Tongue (tissue), 2 donors: ENCODE results near the gene AATF. TPM values are rescaled to one million over a fixed set of nuclear protein-coding genes. Genes with fewer than 3 reads are reported as not detected.

Experiments used
- DNase-seq: peaks from one replicate; pipeline ENCODE4 v3.0.0-alpha.2; 2015
- total RNA-seq: library from RNA; depleted of rRNA; stranded (reverse); fragments of >200 nt; gene quantifications from one replicate; pipeline ENCODE4 v1.2.3, GENCODE V29; 2014

Gene AATF
- total RNA-seq, 1 donor from 2014 or later = 15.6 TPM

DNA sequence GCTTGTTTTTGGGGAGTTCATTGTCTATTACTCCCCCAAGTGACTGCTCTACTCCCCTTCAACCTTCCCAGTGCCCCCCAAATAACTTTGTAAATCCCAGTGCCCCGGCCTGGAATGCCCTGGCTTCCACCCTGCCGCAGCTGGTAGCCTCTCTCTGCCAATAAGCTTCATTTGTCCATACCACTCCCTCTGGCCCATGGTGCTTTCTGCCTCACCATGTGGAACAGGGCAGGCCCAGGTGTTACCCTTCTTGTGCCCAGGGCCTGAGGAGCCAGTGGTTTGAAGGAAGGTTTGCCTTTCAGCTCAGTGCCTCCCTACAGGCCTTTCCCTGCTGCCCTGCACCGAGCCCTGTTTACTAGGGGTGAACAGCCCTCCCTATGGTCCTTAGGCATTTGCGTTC lies 134.2 kb downstream of the AATF start:
- no peak for DNase-seq

DNA sequence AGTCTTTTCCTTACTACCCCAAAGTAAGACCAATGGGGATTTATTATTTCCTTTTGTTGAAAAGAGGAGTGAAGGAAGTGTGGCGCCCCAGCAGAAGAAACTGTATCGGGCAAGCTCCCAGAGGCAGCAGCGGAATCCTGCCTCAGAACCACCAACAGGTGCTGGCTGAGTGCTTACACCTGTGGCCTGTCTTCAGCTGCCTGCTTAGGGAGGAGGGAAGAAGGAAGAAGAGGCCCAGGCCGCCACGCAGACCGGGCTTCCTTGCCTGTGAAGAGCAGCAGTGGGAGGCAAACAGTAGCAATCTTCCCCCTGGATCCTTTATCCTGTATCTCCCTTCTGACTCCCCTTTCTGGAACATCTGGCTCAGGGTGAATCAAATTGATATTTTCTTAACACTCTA lies 134.7 kb downstream of the AATF start:
- DNase-seq = peak; percentile 73

DNA sequence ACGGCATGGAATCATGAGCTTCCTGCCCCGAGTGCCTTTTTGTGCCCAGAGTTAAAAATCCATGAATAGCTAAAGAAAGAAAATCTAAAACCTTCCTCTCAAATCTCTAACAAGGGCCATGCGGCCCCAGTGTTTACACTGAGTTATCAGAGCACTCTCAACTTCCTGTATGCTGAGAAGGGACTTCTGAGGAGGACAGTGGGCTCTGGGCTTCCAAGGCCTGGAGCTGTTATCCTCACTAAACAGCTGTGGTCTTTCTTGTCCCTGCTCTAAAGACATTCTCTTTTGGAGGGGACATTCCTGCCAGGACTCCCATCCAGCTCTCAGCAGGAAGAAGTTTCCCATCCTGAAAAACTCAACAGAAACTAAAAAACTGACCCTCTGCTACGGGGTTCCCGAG lies 135.6 kb downstream of the AATF start:
- DNase-seq = no peak

DNA sequence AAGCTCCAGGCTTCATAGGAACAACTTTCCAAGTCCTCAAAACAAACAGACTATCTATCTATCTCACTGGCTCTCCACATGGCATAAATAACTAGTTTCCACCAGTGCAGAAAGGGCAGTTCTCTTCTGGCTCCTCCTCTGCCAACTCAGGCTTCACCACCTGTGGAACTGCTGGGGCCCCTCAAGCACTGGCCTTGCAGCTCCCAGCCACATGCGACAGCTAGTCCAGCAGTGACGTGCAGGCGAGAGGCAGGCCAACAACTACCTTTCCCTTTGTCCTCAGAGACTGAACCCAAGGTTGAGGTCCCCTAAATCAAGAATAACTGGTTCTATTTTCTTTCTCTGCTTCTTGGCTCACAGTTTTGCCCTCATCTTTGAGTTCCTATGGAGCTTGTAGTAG lies 137.6 kb downstream of the AATF start:
- peak; percentile 45 for DNase-seq

DNA sequence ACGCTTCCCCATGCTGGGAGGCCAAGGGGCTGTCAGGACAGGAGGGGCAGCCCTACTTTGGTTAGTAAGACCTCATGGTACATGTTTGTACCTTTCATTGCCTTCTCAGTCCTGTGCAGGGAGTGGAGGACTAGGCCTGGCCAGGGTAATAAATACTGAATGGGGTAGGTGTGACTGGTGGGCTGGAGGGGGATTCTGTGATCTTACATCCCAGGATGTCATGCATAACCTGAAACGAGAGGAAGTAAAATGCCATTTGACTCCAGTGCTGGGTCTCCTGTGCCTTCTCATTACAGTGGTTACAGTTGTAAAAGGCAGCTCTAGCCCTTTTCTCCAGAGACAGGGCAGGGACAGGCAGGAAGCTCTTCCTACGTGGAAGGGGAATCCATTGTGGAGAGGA lies 138.2 kb downstream of the AATF start:
- DNase-seq = no peak

DNA sequence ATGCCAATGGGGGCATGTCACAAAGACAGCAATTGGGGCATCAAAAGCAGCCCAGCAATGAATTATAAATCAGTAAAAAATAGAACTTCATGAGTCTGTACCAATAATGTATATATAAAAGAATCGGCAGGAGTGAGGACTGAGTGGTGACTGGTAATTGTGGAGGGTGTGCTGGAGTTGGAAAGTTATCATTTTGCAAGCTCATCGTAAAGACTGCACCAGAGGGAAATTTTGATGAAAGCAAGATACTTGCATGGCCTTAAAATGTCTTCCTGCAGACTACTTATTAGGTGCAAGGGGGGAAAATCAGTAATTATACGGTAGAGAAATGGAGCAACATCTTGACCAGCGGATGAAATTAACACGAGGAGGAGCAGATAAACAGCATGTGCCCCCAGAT lies 138.9 kb downstream of the AATF start:
- DNase-seq = no peak

DNA sequence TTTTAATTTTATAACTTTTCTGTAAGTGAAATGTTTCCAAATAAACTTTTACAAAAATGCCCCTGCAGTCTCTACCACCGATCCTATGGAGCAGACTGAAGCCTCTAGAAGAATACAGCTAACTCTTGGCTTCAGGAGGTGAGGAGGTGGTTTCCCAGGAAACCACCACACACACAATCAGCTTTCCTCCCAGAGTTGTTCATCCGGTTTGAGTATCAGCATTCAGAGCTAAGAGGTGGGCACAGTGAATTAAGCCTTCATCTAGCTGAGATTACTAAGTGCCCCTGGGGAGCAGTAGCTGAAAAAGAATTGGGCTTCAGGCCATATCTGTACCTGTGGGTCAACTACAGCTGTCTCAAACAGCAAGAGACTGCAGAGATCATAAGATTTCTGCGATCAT lies 139.7 kb downstream of the AATF start:
- DNase-seq = peak; percentile 64

DNA sequence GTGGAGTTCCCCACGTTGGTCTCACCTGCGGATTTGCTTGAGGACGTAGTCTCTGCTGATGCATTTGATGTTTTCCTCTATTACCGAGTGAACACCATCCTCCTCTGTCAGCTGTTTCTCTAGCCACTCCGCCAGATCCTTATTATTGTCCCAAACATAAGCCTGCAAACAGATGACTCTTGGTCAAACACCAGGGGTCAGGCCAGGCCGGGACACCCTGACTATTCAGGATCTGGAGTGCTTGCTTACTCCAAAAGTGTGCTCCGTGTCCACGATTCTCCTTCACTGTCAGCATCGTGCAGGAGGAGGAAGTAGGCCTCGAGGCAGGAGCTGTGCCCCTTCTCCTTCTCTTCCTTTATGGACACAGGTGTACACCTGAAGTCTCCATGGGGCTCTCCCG lies 140.2 kb downstream of the AATF start:
- no peak for DNase-seq

DNA sequence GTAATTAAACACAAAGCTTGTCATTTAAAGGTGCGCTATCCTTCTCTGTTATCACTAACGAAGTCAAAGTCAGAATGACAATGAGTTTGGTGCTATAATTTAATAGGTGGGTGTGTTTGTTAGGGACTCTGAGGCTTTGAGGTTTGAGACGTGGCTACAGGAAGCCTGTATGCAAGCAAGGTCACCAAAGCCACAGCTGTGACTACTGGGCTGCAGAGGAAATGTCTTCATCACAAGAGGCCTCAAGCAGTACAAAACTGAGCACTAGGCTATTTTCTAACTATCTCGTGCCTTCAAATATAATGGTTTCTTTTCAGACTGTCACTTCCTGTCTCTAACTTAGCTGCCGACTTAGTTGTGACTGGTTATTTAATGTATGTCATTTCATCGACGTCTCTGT lies 141.2 kb downstream of the AATF start:
- DNase-seq = no peak

DNA sequence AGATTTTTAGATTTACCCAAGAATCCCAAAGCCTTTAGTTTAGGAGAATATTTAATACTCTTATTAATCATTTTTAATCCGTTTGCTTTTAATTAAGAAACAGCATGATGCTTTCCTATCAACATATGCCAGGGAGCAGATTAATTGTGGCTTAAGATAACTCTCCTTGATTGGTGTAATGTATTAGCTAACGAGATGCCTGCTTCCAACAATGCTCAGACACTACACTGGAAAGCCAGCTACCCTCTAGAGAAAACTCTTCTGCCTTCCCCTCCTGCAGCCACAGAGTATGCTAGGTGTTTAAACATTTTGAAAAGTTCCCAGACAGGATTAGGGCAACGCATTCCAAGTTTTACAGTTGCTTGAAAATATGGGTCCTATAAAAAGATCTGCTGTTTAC lies 142.2 kb downstream of the AATF start:
- no peak for DNase-seq

DNA sequence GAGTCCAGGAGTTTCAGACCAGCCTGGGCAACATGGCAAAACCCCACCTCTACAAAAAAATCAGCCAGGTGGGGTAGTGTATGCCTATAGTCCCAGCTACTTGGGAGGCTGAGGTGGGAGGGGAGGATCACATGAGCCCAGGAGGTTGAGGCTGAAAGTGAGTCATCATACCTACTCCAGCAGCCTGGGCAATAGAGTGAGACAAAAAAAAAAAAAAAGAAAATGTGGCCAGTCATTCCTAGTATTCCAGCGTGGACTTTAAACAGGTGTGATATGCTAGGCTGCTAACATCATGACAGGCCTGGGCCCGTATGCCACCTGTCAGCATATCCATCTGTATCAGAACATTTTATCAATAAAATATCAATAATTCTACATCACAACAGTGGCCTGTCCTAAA lies 143.3 kb downstream of the AATF start:
- no peak for DNase-seq

DNA sequence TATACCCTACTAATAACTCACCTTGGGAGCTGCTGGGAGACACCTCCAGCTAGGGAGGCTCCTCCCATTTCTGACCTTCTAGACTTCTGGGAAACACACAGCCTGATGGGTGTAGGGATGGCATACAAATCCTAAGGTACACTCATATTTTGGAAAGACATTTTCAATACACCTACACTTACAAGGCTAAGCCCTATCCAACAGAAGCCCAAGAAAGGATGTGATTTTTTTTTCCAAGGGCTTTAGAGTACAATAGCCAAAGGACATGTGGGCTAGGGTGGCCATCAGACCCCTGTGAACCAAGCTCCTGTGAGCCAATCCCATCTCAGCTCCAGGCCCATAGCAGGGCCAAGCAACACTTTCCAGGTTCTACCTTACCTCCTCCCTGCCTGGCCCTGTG lies 143.9 kb downstream of the AATF start:
- DNase-seq = no peak

DNA sequence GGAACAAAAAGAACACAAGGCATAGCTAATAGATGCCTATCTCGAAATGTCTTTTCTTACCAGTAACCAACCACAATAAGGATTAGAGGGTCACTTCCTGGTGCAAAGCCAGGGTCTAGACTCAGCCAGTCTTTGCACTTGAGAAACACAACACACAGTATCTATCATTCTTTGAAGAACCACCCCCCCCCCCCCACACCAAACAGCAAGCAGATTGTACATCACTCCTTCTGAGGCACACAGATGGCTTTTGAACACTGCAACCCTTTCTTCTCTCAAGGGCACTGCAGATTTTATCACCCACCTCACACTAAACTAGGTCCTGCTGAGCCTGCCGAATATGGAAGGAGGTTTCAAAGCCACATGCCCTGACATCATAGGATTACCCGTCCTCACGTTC lies 145.6 kb downstream of the AATF start:
- no peak for DNase-seq

DNA sequence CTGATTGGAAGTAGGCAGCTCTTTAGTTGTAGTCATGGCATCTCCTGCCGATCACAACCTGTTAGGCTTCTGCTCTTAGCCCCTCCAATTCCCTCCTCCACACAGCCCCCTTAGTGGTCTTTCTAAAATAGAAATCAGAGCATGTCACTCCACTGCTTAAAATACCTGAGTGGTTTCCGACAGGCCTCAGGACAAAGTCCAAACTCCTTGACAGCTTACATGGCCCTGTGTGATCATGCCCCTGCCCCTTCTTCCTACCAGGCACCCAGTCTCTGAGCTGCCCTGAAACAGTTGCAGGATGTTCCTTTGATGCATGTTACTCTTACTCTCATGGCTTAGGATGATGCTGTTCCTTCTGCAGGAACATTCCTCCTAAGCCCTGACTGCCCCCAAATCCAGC lies 147.3 kb downstream of the AATF start:
- no peak for DNase-seq

DNA sequence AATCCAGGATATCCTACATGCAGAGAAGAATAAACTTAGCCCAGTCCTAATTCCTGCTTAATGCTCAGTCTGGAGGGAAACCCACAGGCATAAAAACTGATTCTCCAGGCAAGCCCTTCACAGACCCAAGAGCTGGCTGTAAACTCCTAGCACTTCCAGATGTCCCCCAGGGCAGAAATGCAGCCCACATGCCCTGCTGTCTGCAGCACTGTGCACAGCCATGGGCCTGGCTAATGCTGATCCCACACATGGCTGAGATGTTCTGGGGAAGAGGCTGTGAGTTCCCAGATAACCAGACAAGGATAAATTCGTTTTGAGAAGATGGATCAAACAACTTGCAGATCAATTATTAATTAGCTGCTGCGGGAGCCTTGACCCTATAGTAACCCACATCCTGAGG lies 148.4 kb downstream of the AATF start:
- no peak for DNase-seq

DNA sequence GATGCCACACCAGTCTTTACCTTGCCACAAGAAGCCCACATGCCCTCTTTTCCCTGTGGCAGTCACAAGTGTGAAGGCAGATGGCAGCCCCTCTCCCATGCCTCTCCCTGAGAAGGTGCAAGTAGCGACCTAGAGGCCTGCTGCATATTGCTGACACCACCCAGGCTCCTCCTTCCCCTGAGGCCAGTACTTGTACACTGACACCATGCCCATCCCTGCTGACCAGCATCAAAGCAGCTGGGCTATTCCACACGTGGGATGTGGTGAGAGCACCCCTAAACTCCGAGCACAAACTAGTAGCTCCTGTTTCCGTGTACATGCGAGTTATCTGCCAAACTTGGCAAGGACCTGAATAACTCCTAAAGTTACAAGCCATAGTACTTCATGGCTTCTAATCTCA lies 149.4 kb downstream of the AATF start:
- DNase-seq = no peak

DNA sequence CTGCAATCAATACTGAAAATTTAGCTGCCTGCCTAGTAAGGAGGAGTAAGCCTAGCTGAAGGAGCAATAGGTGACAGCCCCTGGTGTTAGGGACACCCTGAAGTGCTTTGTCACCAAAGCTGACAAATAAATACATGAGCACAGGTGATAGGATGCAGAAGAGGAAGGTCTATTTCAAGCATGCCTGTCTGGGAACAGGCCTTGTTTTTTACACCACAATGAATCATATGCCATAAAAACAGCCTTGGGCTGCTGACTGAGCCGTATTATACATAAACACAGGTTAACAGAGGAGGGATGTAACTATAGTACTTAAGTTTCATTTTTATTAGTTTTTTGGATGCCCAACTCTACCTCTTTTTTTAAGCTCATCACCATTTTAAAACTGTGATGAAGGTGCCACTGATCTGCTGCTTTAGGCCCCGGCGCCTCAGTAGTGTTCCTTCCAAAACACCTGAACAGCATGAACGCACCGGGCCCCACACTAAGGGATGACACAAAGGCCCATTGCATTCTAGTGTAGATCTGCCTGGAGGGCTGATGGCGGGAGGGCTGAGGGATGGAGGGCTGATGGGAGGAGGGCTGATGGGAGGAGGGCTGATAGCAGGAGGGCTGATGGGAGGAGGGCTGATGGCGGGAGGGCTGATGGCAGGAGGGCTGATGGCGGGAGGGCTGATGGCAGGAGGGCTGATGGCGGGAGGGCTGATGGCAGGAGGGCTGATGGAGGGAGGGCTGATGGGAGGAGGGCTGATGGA lies 150.3 kb downstream of the AATF start:
- no peak for DNase-seq

DNA sequence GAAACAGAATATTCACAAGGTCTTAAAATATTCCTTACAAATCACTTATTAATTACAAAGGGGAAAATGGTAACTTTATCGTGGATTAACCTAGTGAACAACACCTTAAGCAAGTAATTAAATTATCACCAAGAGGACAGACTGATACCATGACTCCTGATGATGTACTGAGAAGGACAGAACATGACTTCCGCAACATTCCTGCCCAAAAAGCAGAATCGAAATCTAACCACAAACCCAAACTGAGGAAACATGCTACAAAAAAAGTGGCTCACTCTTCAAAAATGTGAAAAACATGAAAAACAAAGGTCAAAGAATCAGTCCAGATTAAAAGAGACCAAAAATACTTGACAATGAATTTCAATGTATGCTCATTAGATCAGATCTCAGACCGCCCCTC lies 151.5 kb downstream of the AATF start:
- DNase-seq = no peak

DNA sequence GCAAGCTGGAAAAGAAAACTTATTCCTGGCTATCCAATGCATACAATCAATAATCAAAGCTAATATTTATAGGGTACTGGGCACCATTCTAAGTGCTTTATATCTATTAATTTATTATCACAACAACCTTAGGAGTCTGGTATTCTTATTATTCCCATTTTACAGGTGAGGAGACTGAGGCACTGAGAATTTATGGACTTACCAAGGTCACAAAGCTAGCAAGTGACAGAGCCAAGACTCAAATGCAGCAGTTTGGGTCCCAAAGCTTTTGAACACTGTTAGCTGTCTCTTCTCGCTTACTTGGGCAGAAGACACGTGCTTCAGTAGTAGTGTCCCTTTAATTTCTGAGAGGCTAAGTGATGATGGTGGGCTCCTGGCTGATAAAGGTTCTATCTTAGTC lies 152.6 kb downstream of the AATF start:
- no peak for DNase-seq

DNA sequence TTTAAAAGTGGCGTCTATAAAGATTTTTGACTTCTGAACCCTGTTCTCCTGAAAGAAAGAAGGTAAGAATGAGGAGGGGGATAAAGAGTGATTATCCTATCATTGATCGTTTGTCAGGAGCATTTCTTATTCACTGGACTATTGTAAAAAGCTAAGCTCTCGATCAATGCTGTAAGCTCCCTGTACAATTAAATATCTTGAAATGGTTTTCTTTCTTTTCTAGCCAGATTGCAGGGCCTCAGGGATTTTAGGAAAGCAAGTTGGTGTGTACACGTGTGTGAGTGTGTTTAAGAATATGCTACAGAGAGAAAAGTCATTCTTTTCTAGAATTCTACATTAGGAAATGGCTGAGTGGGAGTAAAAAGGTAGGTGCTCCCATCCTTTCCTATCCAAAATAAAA lies 154.5 kb downstream of the AATF start:
- no peak for DNase-seq

DNA sequence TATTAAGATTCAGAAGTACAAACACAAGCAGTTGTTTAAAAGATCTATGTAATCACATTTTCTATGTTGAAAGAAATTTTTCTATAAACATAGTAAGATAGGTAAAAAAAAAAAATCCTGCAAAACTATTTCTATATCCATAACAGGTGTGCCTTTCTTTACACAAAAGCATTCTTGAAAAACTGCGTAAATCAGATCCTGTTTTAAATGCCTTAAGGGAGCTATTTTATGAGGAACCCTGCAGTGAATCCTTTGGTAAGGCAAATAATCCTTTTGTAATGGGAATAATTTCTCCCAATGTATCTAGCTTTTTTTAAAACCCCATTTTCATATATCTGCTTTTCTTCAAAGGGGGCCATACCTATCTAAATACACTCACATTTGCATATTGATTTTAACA lies 157.3 kb downstream of the AATF start:
- DNase-seq = no peak
